Breast epithelium (tissue), 3 donors: ENCODE data around the gene ZFP14.

Source experiments
- POLR2A ChIP-seq: fragments of 450-650 bp; IDR thresholded peaks from one replicate; pipeline ENCODE4 v1.6.1; 2016; ENCODE audit warnings: antibody characterized with exemption, mild to moderate bottlenecking, moderate library complexity
- TF ChIP-seq, protein P1 (sequence below), 3 donors: fragments of 450-650 bp; IDR thresholded peaks; one replicate each; pipeline ENCODE4 v1.5.1; 2016 to 2017; ENCODE audit warnings: antibody characterized with exemption in 3 of 3, mild to moderate bottlenecking in 3 of 3, moderate library complexity in 3 of 3

GRCh38 chr19:36408101-36408500, 29.1 kb upstream of the ZFP14 start:
- no peak for TF ChIP-seq POLR2A
- TF ChIP-seq, protein P1, sequence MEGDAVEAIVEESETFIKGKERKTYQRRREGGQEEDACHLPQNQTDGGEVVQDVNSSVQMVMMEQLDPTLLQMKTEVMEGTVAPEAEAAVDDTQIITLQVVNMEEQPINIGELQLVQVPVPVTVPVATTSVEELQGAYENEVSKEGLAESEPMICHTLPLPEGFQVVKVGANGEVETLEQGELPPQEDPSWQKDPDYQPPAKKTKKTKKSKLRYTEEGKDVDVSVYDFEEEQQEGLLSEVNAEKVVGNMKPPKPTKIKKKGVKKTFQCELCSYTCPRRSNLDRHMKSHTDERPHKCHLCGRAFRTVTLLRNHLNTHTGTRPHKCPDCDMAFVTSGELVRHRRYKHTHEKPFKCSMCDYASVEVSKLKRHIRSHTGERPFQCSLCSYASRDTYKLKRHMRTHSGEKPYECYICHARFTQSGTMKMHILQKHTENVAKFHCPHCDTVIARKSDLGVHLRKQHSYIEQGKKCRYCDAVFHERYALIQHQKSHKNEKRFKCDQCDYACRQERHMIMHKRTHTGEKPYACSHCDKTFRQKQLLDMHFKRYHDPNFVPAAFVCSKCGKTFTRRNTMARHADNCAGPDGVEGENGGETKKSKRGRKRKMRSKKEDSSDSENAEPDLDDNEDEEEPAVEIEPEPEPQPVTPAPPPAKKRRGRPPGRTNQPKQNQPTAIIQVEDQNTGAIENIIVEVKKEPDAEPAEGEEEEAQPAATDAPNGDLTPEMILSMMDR (IDR thresholded peaks at IDR 0.05) = no peak
